ENCODE results near the gene GSE1.

GSE1 gene

GRCh38 chr16:85625485-85626117, 12.5 kb downstream of the GSE1 start:
- Histone ChIP-seq H3K4me3 (ENCODE audit: low read length) (no peak overlapping the region), H3K9me3 (ENCODE audit: low read length) (peaks cover 11% of the 10 kb centered on the region), H2AFZ (ENCODE audit: low read depth, low read length) (no peak overlapping the region), H3K4me1 (ENCODE audit: insufficient read depth, low read length) (peaks cover 42% of the 10 kb centered on the region), H3K27me3 (ENCODE audit: insufficient read depth, low read length) (no peaks in the 10 kb centered on the region), H3K36me3 (ENCODE audit: insufficient read depth, low read length) (peaks cover 2% of the 10 kb centered on the region)

- Histone ChIP-seq H3K27me3 (ENCODE audit: insufficient read depth, low read length) (no peaks in the 10 kb centered on the region), H2AFZ (ENCODE audit: low read depth, low read length) (no peak overlapping the region), H3K36me3 (ENCODE audit: insufficient read depth, low read length) (no peaks in the 10 kb centered on the region), H3K4me1 (ENCODE audit: insufficient read depth, low read length) (peaks cover 42% of the 10 kb centered on the region), H3K4me3 (ENCODE audit: low read length) (peak overlapping the region; percentile 24), H3K9me3 (ENCODE audit: low read length) (peaks cover 10% of the 10 kb centered on the region)
Observed at GRCh38 chr16:85626191-85626981, 13.3 kb downstream of the GSE1 start.

GRCh38 chr16:85627089-85627488, 14.0 kb downstream of the GSE1 start:
- Histone ChIP-seq H3K4me3 (ENCODE audit: low read length) (no peak overlapping the region), H3K9me3 (ENCODE audit: low read length) (peaks cover 10% of the 10 kb centered on the region), H3K27me3 (ENCODE audit: insufficient read depth, low read length) (no peaks in the 10 kb centered on the region), H3K4me1 (ENCODE audit: insufficient read depth, low read length) (peaks cover 42% of the 10 kb centered on the region), H3K36me3 (ENCODE audit: insufficient read depth, low read length) (no peaks in the 10 kb centered on the region), H2AFZ (ENCODE audit: low read depth, low read length) (no peak overlapping the region)

- no peak overlapping the region for H3K4me3 ChIP-seq (ENCODE audit: low read length)
- H3K4me1 ChIP-seq (ENCODE audit: insufficient read depth, low read length) = peaks cover 42% of the 10 kb centered on the region
- H2AFZ ChIP-seq (ENCODE audit: low read depth, low read length) = no peak overlapping the region
Observed at GRCh38 chr16:85627526-85628264, 14.6 kb downstream of the GSE1 start.

GRCh38 chr16:85628265-85628556, 15.1 kb downstream of the GSE1 start:
- Histone ChIP-seq H3K4me1 (ENCODE audit: insufficient read depth, low read length) (peaks cover 42% of the 10 kb centered on the region), H2AFZ (ENCODE audit: low read depth, low read length) (no peak overlapping the region), H3K36me3 (ENCODE audit: insufficient read depth, low read length) (no peaks in the 10 kb centered on the region), H3K9me3 (ENCODE audit: low read length) (peaks cover 10% of the 10 kb centered on the region), H3K27me3 (ENCODE audit: insufficient read depth, low read length) (no peaks in the 10 kb centered on the region), H3K4me3 (ENCODE audit: low read length) (no peak overlapping the region)

More at GRCh38 chr16:85627526-85628264, 14.6 kb downstream of the GSE1 start:
- H3K9me3 ChIP-seq (ENCODE audit: low read length) = peaks cover 10% of the 10 kb centered on the region
- no peaks in the 10 kb centered on the region for H3K36me3 ChIP-seq (ENCODE audit: insufficient read depth, low read length)
- no peaks in the 10 kb centered on the region for H3K27me3 ChIP-seq (ENCODE audit: insufficient read depth, low read length)

- H3K4me3 ChIP-seq (ENCODE audit: low read length) = no peak overlapping the region
Observed at GRCh38 chr16:85628645-85629044, 15.5 kb downstream of the GSE1 start.

GRCh38 chr16:85629326-85629725, 16.2 kb downstream of the GSE1 start:
- H3K4me1 ChIP-seq (ENCODE audit: insufficient read depth, low read length) = peaks cover 42% of the 10 kb centered on the region
- H2AFZ ChIP-seq (ENCODE audit: low read depth, low read length) = no peak overlapping the region
- no peaks in the 10 kb centered on the region for H3K27me3 ChIP-seq (ENCODE audit: insufficient read depth, low read length)
- no peaks in the 10 kb centered on the region for H3K36me3 ChIP-seq (ENCODE audit: insufficient read depth, low read length)
- peaks cover 10% of the 10 kb centered on the region for H3K9me3 ChIP-seq (ENCODE audit: low read length)
- H3K4me3 ChIP-seq (ENCODE audit: low read length) = no peak overlapping the region

More at GRCh38 chr16:85628645-85629044, 15.5 kb downstream of the GSE1 start:
- no peaks in the 10 kb centered on the region for H3K36me3 ChIP-seq (ENCODE audit: insufficient read depth, low read length)
- peaks cover 42% of the 10 kb centered on the region for H3K4me1 ChIP-seq (ENCODE audit: insufficient read depth, low read length)
- H2AFZ ChIP-seq (ENCODE audit: low read depth, low read length) = no peak overlapping the region
- no peaks in the 10 kb centered on the region for H3K27me3 ChIP-seq (ENCODE audit: insufficient read depth, low read length)
- H3K9me3 ChIP-seq (ENCODE audit: low read length) = peaks cover 10% of the 10 kb centered on the region

GRCh38 chr16:85629853-85630252, 16.7 kb downstream of the GSE1 start:
- Histone ChIP-seq H3K36me3 (ENCODE audit: insufficient read depth, low read length) (peaks cover 3% of the 10 kb centered on the region), H3K9me3 (ENCODE audit: low read length) (peaks cover 10% of the 10 kb centered on the region), H2AFZ (ENCODE audit: low read depth, low read length) (no peak overlapping the region), H3K27me3 (ENCODE audit: insufficient read depth, low read length) (no peaks in the 10 kb centered on the region), H3K4me1 (ENCODE audit: insufficient read depth, low read length) (peaks cover 37% of the 10 kb centered on the region), H3K4me3 (ENCODE audit: low read length) (no peak overlapping the region)

- Histone ChIP-seq H3K4me3 (ENCODE audit: low read length) (no peak overlapping the region), H3K4me1 (ENCODE audit: insufficient read depth, low read length) (peaks cover 29% of the 10 kb centered on the region), H2AFZ (ENCODE audit: low read depth, low read length) (no peak overlapping the region), H3K27me3 (ENCODE audit: insufficient read depth, low read length) (no peaks in the 10 kb centered on the region), H3K36me3 (ENCODE audit: insufficient read depth, low read length) (peaks cover 10% of the 10 kb centered on the region), H3K9me3 (ENCODE audit: low read length) (peaks cover 10% of the 10 kb centered on the region)
Observed at GRCh38 chr16:85631230-85631629, 18.1 kb downstream of the GSE1 start.

- Histone ChIP-seq H3K27me3 (ENCODE audit: insufficient read depth, low read length) (no peaks in the 10 kb centered on the region), H3K36me3 (ENCODE audit: insufficient read depth, low read length) (peaks cover 10% of the 10 kb centered on the region), H2AFZ (ENCODE audit: low read depth, low read length) (no peak overlapping the region), H3K4me3 (ENCODE audit: low read length) (no peak overlapping the region), H3K4me1 (ENCODE audit: insufficient read depth, low read length) (peaks cover 28% of the 10 kb centered on the region), H3K9me3 (ENCODE audit: low read length) (peaks cover 10% of the 10 kb centered on the region)
Observed at GRCh38 chr16:85631802-85632393, 18.8 kb downstream of the GSE1 start.

- no peaks in the 10 kb centered on the region for H3K27me3 ChIP-seq (ENCODE audit: insufficient read depth, low read length)
- peaks cover 10% of the 10 kb centered on the region for H3K36me3 ChIP-seq (ENCODE audit: insufficient read depth, low read length)
- H2AFZ ChIP-seq (ENCODE audit: low read depth, low read length) = no peak overlapping the region
- H3K4me3 ChIP-seq (ENCODE audit: low read length) = no peak overlapping the region
- H3K9me3 ChIP-seq (ENCODE audit: low read length) = peaks cover 10% of the 10 kb centered on the region
- peaks cover 23% of the 10 kb centered on the region for H3K4me1 ChIP-seq (ENCODE audit: insufficient read depth, low read length)
Observed at GRCh38 chr16:85632709-85633437, 19.8 kb downstream of the GSE1 start.

- Histone ChIP-seq H3K36me3 (ENCODE audit: insufficient read depth, low read length) (peaks cover 10% of the 10 kb centered on the region), H3K9me3 (ENCODE audit: low read length) (peaks cover 10% of the 10 kb centered on the region), H3K4me3 (ENCODE audit: low read length) (no peak overlapping the region), H2AFZ (ENCODE audit: low read depth, low read length) (no peak overlapping the region), H3K27me3 (ENCODE audit: insufficient read depth, low read length) (no peaks in the 10 kb centered on the region), H3K4me1 (ENCODE audit: insufficient read depth, low read length) (peaks cover 23% of the 10 kb centered on the region)
Observed at GRCh38 chr16:85633438-85633743, 20.3 kb downstream of the GSE1 start.
